PC-3 (cell line): ENCODE measurements around the gene MAGI1. TPM values are rescaled to one million over a fixed set of nuclear protein-coding genes. Genes with fewer than 3 reads are reported as not detected.

Source experiments
- ATAC-seq: fragments of 200-7000 bp; cut with Tn5 transposase; 2 replicates; pipeline ENCODE4 v1.9.1; 2020; ENCODE audit warnings: mild to moderate bottlenecking, moderate library complexity
- BruUV-seq: library from RNA; stranded (reverse); fragments of 400-500 nt; replicated peaks from 2 replicates; lab custom pipeline; 2021; lab: Mats Ljungman, UMichigan
- CTCF ChIA-PET: fragments of 300-600 bp; sonication (Branson Sonifier 250); formaldehyde crosslinking; loops from one replicate; lab custom pipeline; 2022; ENCODE audit warnings: antibody characterized with exemption; lab: Charles Lee
- POLR2A ChIA-PET: fragments of 300-600 bp; sonication (Branson Sonifier 250); formaldehyde crosslinking; loops from one replicate; lab custom pipeline; 2022; ENCODE audit warnings: antibody characterized with exemption; ENCODE audit not compliant: unreplicated experiment; lab: Charles Lee
- DNase-seq: peaks from one replicate; pipeline ENCODE4 v3.0.0-alpha.2; 2015
- H2AFZ ChIP-seq: fragments of 300-600 bp; sonication (generic); 2 replicates; pipeline ENCODE4 v1.6.0; 2016; ENCODE audit warnings: antibody characterized with exemption, low read length
- H3F3A ChIP-seq: fragments of 300-600 bp; sonication (generic); one replicate; pipeline ENCODE4 v1.6.0; 2017; ENCODE audit warnings: antibody characterized with exemption, low read length, control low read depth, mild to moderate bottlenecking; ENCODE audit not compliant: unreplicated experiment
- H3K27ac ChIP-seq: fragments of 300-600 bp; sonication (generic); 2 replicates; pipeline ENCODE4 v1.5.1; 2016; ENCODE audit warnings: mild to moderate bottlenecking, low read length
- H3K27me3 ChIP-seq: fragments of 300-600 bp; sonication (generic); 2 replicates; pipeline ENCODE4 v1.6.1; 2016; ENCODE audit warnings: low read length, mixed read lengths
- H3K36me3 ChIP-seq: fragments of 300-600 bp; sonication (generic); 2 replicates; pipeline ENCODE4 v1.6.1; 2016; ENCODE audit warnings: low read depth, mixed run types, low read length, mixed read lengths
- H3K4me1 ChIP-seq: fragments of 300-600 bp; sonication (generic); 2 replicates; pipeline ENCODE4 v1.5.1; 2016; ENCODE audit warnings: low read length; ENCODE audit not compliant: insufficient read depth
- H3K4me2 ChIP-seq: fragments of 300-600 bp; sonication (generic); 2 replicates; pipeline ENCODE4 v1.6.0; 2016; ENCODE audit warnings: low read length
- H3K4me3 ChIP-seq: fragments of 300-600 bp; sonication (generic); 2 replicates; pipeline ENCODE4 v1.5.1; 2016; ENCODE audit warnings: mild to moderate bottlenecking, low read length, mixed read lengths
- H3K79me2 ChIP-seq: fragments of 300-600 bp; sonication (generic); 2 replicates; pipeline ENCODE4 v1.6.1; 2017; ENCODE audit warnings: low read length, mixed read lengths
- H3K9ac ChIP-seq: fragments of 300-600 bp; sonication (generic); 2 replicates; pipeline ENCODE4 v1.6.0; 2016; ENCODE audit warnings: mild to moderate bottlenecking, low read length
- H3K9me2 ChIP-seq: fragments of 300-600 bp; sonication (generic); replicated peaks from 2 replicates; pipeline ENCODE4 v1.6.1; 2016; ENCODE audit warnings: mixed run types, low read length, mixed read lengths
- H3K9me3 ChIP-seq: fragments of 300-600 bp; sonication (generic); 2 replicates; pipeline ENCODE4 v1.6.1; 2016; ENCODE audit warnings: low read length, mixed read lengths
- H4K20me1 ChIP-seq: fragments of 300-600 bp; sonication (generic); 2 replicates; pipeline ENCODE4 v1.6.1; 2016; ENCODE audit warnings: low read length, mixed read lengths
- EZH2 ChIP-seq: fragments of 300-600 bp; sonication (generic); IDR thresholded peaks from one replicate; pipeline ENCODE4 v1.6.1; 2017; ENCODE audit warnings: antibody characterized with exemption, mild to moderate bottlenecking, low read length; ENCODE audit not compliant: unreplicated experiment
- EZH2phosphoT487 ChIP-seq: fragments of 300-600 bp; sonication (generic); IDR thresholded peaks from 2 replicates; pipeline ENCODE4 v1.6.1; 2018; ENCODE audit warnings: mild to moderate bottlenecking, antibody characterized with exemption, low read length, borderline replicate concordance
- intact Hi-C: fragments of 100-400 bp; cut with micrococcal nuclease; formaldehyde crosslinking; loops from 2 replicates; pipeline ENCODE4 v1.9.0; 2023
- total RNA-seq: library from RNA; depleted of rRNA; stranded (reverse); fragments of >200 nt; gene quantifications from 2 replicates; pipeline ENCODE4 v1.2.3, GENCODE V29; 2014
- TF ChIP-seq, protein P1 (sequence below): fragments of 300-600 bp; sonication (generic); conservative IDR thresholded peaks from 2 replicates; pipeline ENCODE4 v1.5.1; 2017; ENCODE audit warnings: antibody characterized with exemption, low read depth, mild to moderate bottlenecking, low read length

Gene MAGI1
- total RNA-seq, 1 experiment from 2014 or later = 8.9 TPM

- no peaks in the 10 kb centered on the region for H3K27me3 ChIP-seq
- H3K36me3 ChIP-seq = no peaks in the 10 kb centered on the region
- no peak overlapping the region for H3K9ac ChIP-seq
- H3K27ac ChIP-seq = no peak overlapping the region
- H3K4me1 ChIP-seq = no peaks in the 10 kb centered on the region
- H3K9me3 ChIP-seq = no peaks in the 10 kb centered on the region
- TF ChIP-seq EZH2phosphoT487 = no peak
- TF ChIP-seq, protein P1, sequence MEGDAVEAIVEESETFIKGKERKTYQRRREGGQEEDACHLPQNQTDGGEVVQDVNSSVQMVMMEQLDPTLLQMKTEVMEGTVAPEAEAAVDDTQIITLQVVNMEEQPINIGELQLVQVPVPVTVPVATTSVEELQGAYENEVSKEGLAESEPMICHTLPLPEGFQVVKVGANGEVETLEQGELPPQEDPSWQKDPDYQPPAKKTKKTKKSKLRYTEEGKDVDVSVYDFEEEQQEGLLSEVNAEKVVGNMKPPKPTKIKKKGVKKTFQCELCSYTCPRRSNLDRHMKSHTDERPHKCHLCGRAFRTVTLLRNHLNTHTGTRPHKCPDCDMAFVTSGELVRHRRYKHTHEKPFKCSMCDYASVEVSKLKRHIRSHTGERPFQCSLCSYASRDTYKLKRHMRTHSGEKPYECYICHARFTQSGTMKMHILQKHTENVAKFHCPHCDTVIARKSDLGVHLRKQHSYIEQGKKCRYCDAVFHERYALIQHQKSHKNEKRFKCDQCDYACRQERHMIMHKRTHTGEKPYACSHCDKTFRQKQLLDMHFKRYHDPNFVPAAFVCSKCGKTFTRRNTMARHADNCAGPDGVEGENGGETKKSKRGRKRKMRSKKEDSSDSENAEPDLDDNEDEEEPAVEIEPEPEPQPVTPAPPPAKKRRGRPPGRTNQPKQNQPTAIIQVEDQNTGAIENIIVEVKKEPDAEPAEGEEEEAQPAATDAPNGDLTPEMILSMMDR = peak; percentile 65
- TF ChIP-seq EZH2 = no peak
- H4K20me1 ChIP-seq = no peaks in the 10 kb centered on the region
- no peak overlapping the region for H3K4me3 ChIP-seq
- H3K79me2 ChIP-seq = no peaks in the 10 kb centered on the region
- no peak overlapping the region for H2AFZ ChIP-seq
- DNase-seq = peak; percentile 64
- H3K4me2 ChIP-seq = no peak overlapping the region
- intact Hi-C loops = loop anchor here (2.0 to 10.0 kb wide), 3 partner anchors 157 to 390 kb away; no protein-coding TSS in a partner anchor
- CTCF ChIA-PET = interaction anchor here (0.6 to 1.6 kb wide), 2 partner anchors 293 to 539 kb away, joined by 4 to 5 read pairs; no protein-coding TSS in a partner anchor
- BruUV-seq = no TSS peak
- no peaks in the 10 kb centered on the region for H3K9me2 ChIP-seq
- no peaks in the 10 kb centered on the region for H3F3A ChIP-seq
- peak; percentile 88 for ATAC-seq
- POLR2A ChIA-PET = interaction anchor here (0.6 to 0.7 kb wide), 2 partner anchors 241 to 1224 kb away, joined by 3 to 16 read pairs; no protein-coding TSS in a partner anchor
Measured at GRCh38 chr3:65732051-65732935, 306.4 kb downstream of the MAGI1 start.

GRCh38 chr3:65730449-65730848 is 308.3 kb downstream of the MAGI1 start:
- Histone ChIP-seq H3K9ac (no peak overlapping the region), H3K9me2 (no peaks in the 10 kb centered on the region), H4K20me1 (no peaks in the 10 kb centered on the region), H3K9me3 (no peaks in the 10 kb centered on the region), H3K79me2 (no peaks in the 10 kb centered on the region), H2AFZ (no peak overlapping the region), H3K4me3 (no peak overlapping the region), H3K27ac (no peak overlapping the region), H3K4me2 (no peak overlapping the region), H3K27me3 (no peaks in the 10 kb centered on the region), H3K4me1 (no peaks in the 10 kb centered on the region), H3K36me3 (no peaks in the 10 kb centered on the region), H3F3A (no peaks in the 10 kb centered on the region)
- ATAC-seq (no peak), DNase-seq (no peak)
- TF ChIP-seq EZH2phosphoT487 (no peak), EZH2 (no peak)
- TF ChIP-seq, protein P1 = no peak
- ChIA-PET CTCF (no interaction called here), POLR2A (no interaction called here)
- BruUV-seq = no TSS peak
- intact Hi-C loops = loop anchor here (5.0 to 10.0 kb wide), 2 partner anchors 156 to 388 kb away; no protein-coding TSS in a partner anchor

- ATAC-seq (no peak), DNase-seq (no peak)
- H3K36me3 ChIP-seq = no peaks in the 10 kb centered on the region
- no peak overlapping the region for H2AFZ ChIP-seq
- no TSS peak for BruUV-seq
- POLR2A ChIA-PET = no interaction called here
- CTCF ChIA-PET = no interaction called here
- no peak overlapping the region for H3K4me2 ChIP-seq
- H3K9ac ChIP-seq = no peak overlapping the region
- no peak overlapping the region for H3K27ac ChIP-seq
- H3K9me2 ChIP-seq = no peaks in the 10 kb centered on the region
- H3K4me3 ChIP-seq = no peak overlapping the region
- intact Hi-C loops = loop anchor here (5.0 to 10.0 kb wide), 2 partner anchors 155 to 388 kb away; no protein-coding TSS in a partner anchor
- no peaks in the 10 kb centered on the region for H3K27me3 ChIP-seq
- H3K4me1 ChIP-seq = no peaks in the 10 kb centered on the region
- no peaks in the 10 kb centered on the region for H3F3A ChIP-seq
- H3K79me2 ChIP-seq = no peaks in the 10 kb centered on the region
- no peaks in the 10 kb centered on the region for H3K9me3 ChIP-seq
- H4K20me1 ChIP-seq = no peaks in the 10 kb centered on the region
- TF ChIP-seq, protein P1 = no peak
- TF ChIP-seq EZH2 (no peak), EZH2phosphoT487 (no peak)
Measured at GRCh38 chr3:65729973-65730372, 308.7 kb downstream of the MAGI1 start.
